HG03521 (cell line): ENCODE measurements around the gene COMMD1.
"Not testable (repeated sequence)": the region's sequence is repeated elsewhere in the genome, so short reads cannot be mapped to it uniquely, and the experiment has no call there.

ENCODE experiments used
- ATAC-seq: cut with Tn5 transposase; IDR thresholded peaks from one replicate; pipeline ENCODE4 v1.9.1; 2021; ENCODE audit warnings: mild to moderate bottlenecking, moderate library complexity; ENCODE audit not compliant: unreplicated experiment

COMMD1 gene

DNA sequence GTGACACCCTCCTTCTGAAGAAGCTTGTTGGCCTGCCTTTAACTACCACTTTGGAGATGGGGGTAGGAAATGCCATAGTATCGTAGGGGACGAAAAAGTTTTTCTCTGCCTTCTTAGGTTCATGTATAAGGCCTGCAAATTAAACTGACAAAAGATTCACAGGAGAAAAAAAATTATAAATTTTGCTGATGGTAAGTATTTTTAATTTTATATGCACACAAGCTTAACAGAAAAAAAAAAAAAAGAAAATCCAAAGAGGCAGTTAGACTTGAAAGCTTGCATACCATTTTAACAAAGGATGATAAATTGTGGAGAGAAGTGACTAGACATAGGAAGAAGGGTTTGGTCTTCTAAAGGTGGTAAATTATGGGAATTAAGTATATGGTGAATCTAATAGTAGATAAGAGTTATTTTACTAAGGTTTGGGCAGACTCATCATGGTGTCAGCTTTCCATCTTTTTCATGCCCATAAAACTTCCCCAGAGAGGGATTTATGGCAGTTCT is 227.9 kb downstream of the COMMD1 start:
- ATAC-seq: no peak

GRCh38 chr2:62136956-62137830 is 231.7 kb downstream of the COMMD1 start:
- no peak for ATAC-seq

- ATAC-seq: peak; percentile 51
Measured at GRCh38 chr2:62140426-62141141, 235.1 kb downstream of the COMMD1 start.

- no peak for ATAC-seq
Measured at GRCh38 chr2:62141142-62141740, 235.8 kb downstream of the COMMD1 start.

DNA sequence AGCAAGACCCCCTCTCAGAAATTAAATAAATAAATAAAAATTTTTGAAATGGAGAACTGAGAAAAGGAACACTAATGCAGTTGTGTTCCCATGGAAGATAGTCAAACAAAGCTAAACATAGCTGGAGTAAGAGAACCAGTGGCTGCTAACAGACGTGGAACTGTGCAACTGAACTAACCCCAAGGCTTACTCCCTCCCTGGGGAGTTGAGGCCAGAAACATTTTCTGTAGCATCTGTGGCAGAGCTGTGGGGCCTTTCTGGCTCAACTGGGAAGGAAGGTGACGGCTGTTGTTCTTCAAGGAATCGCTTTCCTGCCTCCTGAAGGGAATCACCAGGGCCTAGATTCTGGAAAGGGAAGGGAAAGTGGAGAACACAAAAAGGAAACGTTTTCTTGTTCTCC is 236.6 kb downstream of the COMMD1 start:
- no peak for ATAC-seq

GRCh38 chr2:62143696-62144095 is 238.2 kb downstream of the COMMD1 start:
- no peak for ATAC-seq

DNA sequence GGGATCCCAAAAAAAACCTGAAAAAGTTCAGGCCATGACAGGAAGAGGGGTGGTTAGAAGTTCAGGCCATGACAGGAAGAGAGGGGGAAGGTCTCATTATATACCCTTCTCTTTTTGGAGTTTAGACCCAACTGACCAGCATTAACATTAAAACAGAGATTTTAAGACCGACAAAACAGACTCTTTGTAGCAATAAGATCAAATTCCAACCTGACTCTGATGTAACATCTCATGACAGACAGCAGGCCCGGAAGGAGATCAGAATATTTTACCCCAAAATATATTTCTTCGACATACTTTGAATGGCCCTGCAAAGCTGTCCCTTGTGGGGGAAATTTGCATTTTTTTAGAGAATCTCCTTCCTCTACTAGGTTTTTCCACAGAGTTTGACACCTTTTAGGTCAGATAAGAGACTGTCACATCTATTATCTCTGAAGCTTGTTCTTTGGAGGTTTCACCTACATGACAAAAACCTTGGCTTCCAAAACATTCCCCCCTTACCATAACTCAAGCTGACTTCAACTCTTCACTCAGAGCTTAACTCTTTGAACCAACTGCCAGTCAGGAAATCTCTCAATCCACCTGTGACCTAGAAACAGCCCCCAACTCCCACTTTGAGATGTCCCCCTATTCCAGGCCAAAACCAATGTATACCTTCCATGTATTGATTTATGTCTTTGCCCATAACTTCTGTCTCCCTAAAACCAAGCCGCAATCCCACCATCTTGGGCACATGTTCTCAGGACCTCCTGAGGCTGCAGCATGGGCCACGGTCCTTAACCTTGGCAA is 239.4 kb downstream of the COMMD1 start:
- no peak for ATAC-seq

GRCh38 chr2:62145478-62146100 is 240.1 kb downstream of the COMMD1 start:
- peak; percentile 32 for ATAC-seq

DNA sequence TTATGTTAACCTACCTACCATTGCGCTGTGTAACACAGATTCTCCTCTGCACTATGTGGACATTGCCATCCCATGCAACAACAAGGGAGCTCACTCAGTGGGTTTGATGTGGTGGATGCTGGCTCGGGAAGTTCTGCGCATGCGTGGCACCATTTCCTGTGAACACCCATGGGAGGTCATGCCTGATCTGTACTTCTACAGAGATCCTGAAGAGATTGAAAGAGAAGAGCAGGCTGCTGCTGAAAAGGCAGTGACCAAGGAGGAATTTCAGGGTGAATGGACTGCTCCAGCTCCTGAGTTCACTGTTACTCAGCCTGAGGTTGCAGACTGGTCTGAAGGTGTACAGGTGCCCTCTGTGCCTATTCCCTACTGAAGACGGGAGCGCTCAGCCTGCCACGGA is 241.3 kb downstream of the COMMD1 start:
- ATAC-seq: not testable (repeated sequence)

GRCh38 chr2:62147610-62148301 is 242.3 kb downstream of the COMMD1 start:
- ATAC-seq: no peak

- no peak for ATAC-seq
Measured at GRCh38 chr2:62149708-62150107, 244.2 kb downstream of the COMMD1 start.

GRCh38 chr2:62150597-62151305 is 245.3 kb downstream of the COMMD1 start:
- no peak for ATAC-seq

DNA sequence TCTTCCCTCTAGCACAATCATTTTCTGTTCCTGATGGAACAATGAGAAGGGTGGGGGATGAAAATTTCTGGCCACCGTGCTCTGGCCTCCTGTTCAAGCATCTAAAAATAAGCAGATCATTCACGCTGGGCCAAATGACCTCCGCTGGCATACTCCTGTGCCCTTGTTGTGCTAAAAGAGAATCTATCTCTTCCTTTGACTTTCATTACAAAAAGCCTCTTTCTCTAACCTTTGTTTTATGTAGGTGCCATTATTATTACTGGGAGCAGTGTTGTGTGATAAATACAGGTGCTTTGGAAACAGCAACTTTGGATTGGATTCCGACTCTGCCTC is 245.8 kb downstream of the COMMD1 start:
- ATAC-seq: no peak

- ATAC-seq: no peak
Measured at GRCh38 chr2:62152000-62152399, 246.5 kb downstream of the COMMD1 start.

DNA sequence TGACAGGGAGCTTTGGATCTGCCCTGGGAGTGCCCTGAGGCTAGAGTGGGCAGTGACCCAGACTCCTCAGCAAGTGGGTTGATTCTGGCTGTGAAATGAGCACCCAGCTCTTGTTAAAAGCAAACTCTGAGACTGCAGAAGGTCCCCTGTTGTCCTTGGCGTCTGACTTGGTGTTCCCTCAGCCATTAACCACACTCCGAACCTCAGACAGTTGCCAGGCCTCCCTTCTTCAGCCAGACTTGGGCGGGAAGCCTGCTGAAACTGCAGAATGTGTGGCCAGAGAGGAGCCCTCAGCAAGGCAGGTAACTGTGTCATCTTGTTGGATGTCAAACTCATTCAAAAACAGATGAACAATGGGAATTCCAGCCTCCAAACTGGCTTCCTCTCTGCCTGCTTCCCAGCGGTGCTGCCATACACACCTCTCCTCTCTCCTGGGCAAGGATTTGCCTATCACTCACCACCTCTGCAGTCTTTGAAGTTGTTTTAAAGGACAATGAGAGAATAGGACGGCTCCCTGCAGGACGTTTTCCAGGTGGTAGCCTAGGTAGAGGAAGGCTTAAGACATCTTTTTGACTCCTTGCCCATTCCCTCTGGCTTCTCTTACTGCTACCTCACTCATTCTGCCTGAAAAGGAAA is 251.5 kb downstream of the COMMD1 start:
- ATAC-seq: no peak

GRCh38 chr2:62158444-62159121 is 253.1 kb downstream of the COMMD1 start:
- ATAC-seq: no peak

GRCh38 chr2:62160691-62161090 is 255.2 kb downstream of the COMMD1 start:
- not testable (repeated sequence) for ATAC-seq
